Activated naive CD8-positive, alpha-beta T cell treated with anti-CD3 and anti-CD28 coated beads, Interleukin-2, amount 10 ng/mL, durations not matched to agents 7 days and 5 days (primary cell): ENCODE data around the gene THSD4. TPM values are rescaled to one million over a fixed set of nuclear protein-coding genes. Genes with fewer than 3 reads are reported as not detected.

Experiments
- ATAC-seq: fragments of 150-1000 bp; cut with Tn5 transposase; one replicate; pipeline ENCODE4 v1.10.0; 2021; ENCODE audit warnings: low read depth, moderate library complexity
- POLR2A ChIA-PET: fragments of 350-600 bp; sonication (Branson Sonifier 250); formaldehyde crosslinking; loops from one replicate; lab custom pipeline; 2021; ENCODE audit warnings: antibody characterized with exemption; lab: Charles Lee
- DNase-seq: peaks from one replicate; pipeline ENCODE4 v3.0.0; 2021
- H3K27ac Mint-ChIP-seq: one replicate; pipeline ENCODE4 v1.8.0; 2022; ENCODE audit warnings: mild to moderate bottlenecking, mixed read lengths
- H3K27me3 Mint-ChIP-seq: one replicate; pipeline ENCODE4 v1.8.0; 2022; ENCODE audit warnings: mild to moderate bottlenecking, moderate library complexity, mixed read lengths
- H3K36me3 Mint-ChIP-seq: one replicate; pipeline ENCODE4 v1.8.0; 2021; ENCODE audit warnings: mild to moderate bottlenecking, mixed read lengths
- H3K4me1 Mint-ChIP-seq: one replicate; pipeline ENCODE4 v1.8.0; 2021; ENCODE audit warnings: mixed read lengths
- H3K4me3 Mint-ChIP-seq: one replicate; pipeline ENCODE4 v1.8.0; 2022; ENCODE audit warnings: mild to moderate bottlenecking, moderate library complexity, mixed read lengths
- H3K9me3 Mint-ChIP-seq: one replicate; pipeline ENCODE4 v1.8.0; 2021; ENCODE audit warnings: mixed read lengths
- total RNA-seq, 2 experiments: library from RNA; stranded (reverse); gene quantifications; one replicate each; pipeline ENCODE4 v1.2.3, GENCODE V29; 2021

Gene THSD4
- total RNA-seq, 2 experiments from 2014 or later, result not detected

DNA sequence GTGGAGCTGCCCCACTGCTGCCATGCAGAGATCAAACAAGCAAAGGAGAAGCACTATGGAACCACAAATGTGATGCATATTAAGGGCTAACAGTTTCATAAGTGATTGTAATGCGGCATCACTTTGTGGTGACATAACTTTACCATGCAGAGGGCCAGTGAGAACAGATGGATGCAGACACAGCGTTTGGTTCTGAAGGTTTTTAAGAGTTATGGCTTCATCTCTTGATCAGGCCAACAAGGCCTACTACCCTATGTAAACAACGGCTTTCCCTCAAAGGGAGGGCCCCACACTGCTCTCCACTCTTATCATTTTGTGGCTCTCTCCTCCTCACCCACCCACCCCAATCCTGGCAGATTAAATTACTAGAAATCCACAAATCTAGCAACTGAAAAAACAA lies 708.5 kb downstream of the THSD4 start:
- DNase-seq, result no peak
- no peak overlapping the region for H3K4me3 Mint-ChIP-seq
- peaks cover 43% of the 10 kb centered on the region for H3K36me3 Mint-ChIP-seq
- H3K9me3 Mint-ChIP-seq, result peaks cover 33% of the 10 kb centered on the region
- no peak overlapping the region for H3K27ac Mint-ChIP-seq
- H3K4me1 Mint-ChIP-seq, result no peaks in the 10 kb centered on the region
- no peaks in the 10 kb centered on the region for H3K27me3 Mint-ChIP-seq
- POLR2A ChIA-PET, result no interaction called here
- no peak for ATAC-seq

GRCh38 chr15:71825021-71825730 lies 709.9 kb downstream of the THSD4 start:
- H3K27me3 Mint-ChIP-seq, result no peaks in the 10 kb centered on the region

GRCh38 chr15:71826196-71826595 lies 710.9 kb downstream of the THSD4 start:
- DNase-seq (no peak), ATAC-seq (no peak)
- POLR2A ChIA-PET, result no interaction called here
- Mint-ChIP-seq H3K27me3 (no peaks in the 10 kb centered on the region), H3K9me3 (peaks cover 26% of the 10 kb centered on the region), H3K4me3 (no peak overlapping the region), H3K4me1 (no peaks in the 10 kb centered on the region), H3K27ac (no peak overlapping the region), H3K36me3 (peaks cover 50% of the 10 kb centered on the region)

More at GRCh38 chr15:71825021-71825730, 709.9 kb downstream of the THSD4 start:
- ATAC-seq (no peak), DNase-seq (no peak)
- H3K36me3 Mint-ChIP-seq, result peaks cover 50% of the 10 kb centered on the region
- no peaks in the 10 kb centered on the region for H3K4me1 Mint-ChIP-seq
- no peak overlapping the region for H3K27ac Mint-ChIP-seq
- peaks cover 29% of the 10 kb centered on the region for H3K9me3 Mint-ChIP-seq
- H3K4me3 Mint-ChIP-seq, result no peak overlapping the region
- POLR2A ChIA-PET, result no interaction called here

- H3K4me3 Mint-ChIP-seq, result no peak overlapping the region
- H3K9me3 Mint-ChIP-seq, result peaks cover 5% of the 10 kb centered on the region
- H3K4me1 Mint-ChIP-seq, result no peaks in the 10 kb centered on the region
- POLR2A ChIA-PET, result no interaction called here
- H3K36me3 Mint-ChIP-seq, result peaks cover 36% of the 10 kb centered on the region
- no peak for DNase-seq
- ATAC-seq, result no peak
- H3K27me3 Mint-ChIP-seq, result no peaks in the 10 kb centered on the region
- H3K27ac Mint-ChIP-seq, result no peak overlapping the region
Observed at GRCh38 chr15:71830981-71831380, 715.7 kb downstream of the THSD4 start.

Other genes with a start within 250 kb of the THSD4 start
- not detected for gene THAP10, start 223.0 kb upstream of the THSD4 start, total RNA-seq
- gene LRRC49, start 222.6 kb upstream of the THSD4 start, total RNA-seq, result not detected